Neural cell (in vitro differentiated cells): Measurements from ENCODE around the gene DYNLT2. TPM values are rescaled to one million over a fixed set of nuclear protein-coding genes. Genes with fewer than 3 reads are reported as not detected.

Source experiments
- H2AFZ ChIP-seq: fragments of 200-600, 300-800 bp; sonication (generic), shearing (Covaris generic); 2 replicates; pipeline ENCODE4 v1.6.0; 2014; ENCODE audit warnings: low read depth, mild to moderate bottlenecking, antibody characterized with exemption, low read length, moderate library complexity
- H3F3A ChIP-seq: fragments of 200-600 bp; shearing (Covaris generic); 2 replicates; pipeline ENCODE4 v1.6.1; 2016; ENCODE audit warnings: mild to moderate bottlenecking, moderate library complexity, mixed read lengths, antibody characterized with exemption, low read length; ENCODE audit not compliant: insufficient read depth, poor library complexity, severe bottlenecking
- H3K27ac ChIP-seq: fragments of 200-600, 300-800 bp; sonication (generic), shearing (Covaris generic); 2 replicates; pipeline ENCODE4 v1.5.1; 2014; ENCODE audit warnings: mild to moderate bottlenecking, low read length, moderate library complexity
- H3K27me3 ChIP-seq: fragments of 300-800, 200-600 bp; sonication (generic), shearing (Covaris generic); 2 replicates; pipeline ENCODE4 v1.6.0; 2014; ENCODE audit warnings: mild to moderate bottlenecking, low read depth, low read length, moderate library complexity; ENCODE audit not compliant: insufficient read depth
- H3K36me3 ChIP-seq: fragments of 300-800, 200-600 bp; sonication (generic), shearing (Covaris generic); 2 replicates; pipeline ENCODE4 v1.5.1; 2014; ENCODE audit warnings: mild to moderate bottlenecking, antibody characterized with exemption, low read length, moderate library complexity; ENCODE audit not compliant: insufficient read depth
- H3K4me2 ChIP-seq: fragments of 300-800, 200-600 bp; sonication (generic), shearing (Covaris generic); 2 replicates; pipeline ENCODE4 v1.6.0; 2014; ENCODE audit warnings: mild to moderate bottlenecking, low read length
- H3K4me3 ChIP-seq: fragments of 300-800, 200-600 bp; sonication (generic), shearing (Covaris generic); 2 replicates; pipeline ENCODE4 v1.5.1; 2014; ENCODE audit warnings: mild to moderate bottlenecking, low read length, moderate library complexity
- H3K79me2 ChIP-seq: fragments of 200-600 bp; shearing (Covaris generic); replicated peaks from 2 replicates; pipeline ENCODE4 v1.6.0; 2014; ENCODE audit warnings: mild to moderate bottlenecking, low read length, moderate library complexity; ENCODE audit not compliant: insufficient read depth
- H3K9ac ChIP-seq: fragments of 300-800, 200-600 bp; sonication (generic), shearing (Covaris generic); 2 replicates; pipeline ENCODE4 v1.6.1; 2016; ENCODE audit warnings: mild to moderate bottlenecking, low read length, mixed read lengths
- H3K9me2 ChIP-seq: fragments of 200-600 bp; shearing (Covaris generic); 2 replicates; pipeline ENCODE4 v1.6.1; 2016; ENCODE audit warnings: mild to moderate bottlenecking, low read length, mixed read lengths; ENCODE audit not compliant: insufficient read depth
- H3K9me3 ChIP-seq: fragments of 200-600, 300-800 bp; sonication (generic), shearing (Covaris generic); 2 replicates; pipeline ENCODE4 v1.6.1; 2016; ENCODE audit warnings: mild to moderate bottlenecking, mixed run types, low read length, moderate library complexity, mixed read lengths
- H4K20me1 ChIP-seq: fragments of 200-600 bp; shearing (Covaris generic); 2 replicates; pipeline ENCODE4 v1.6.1; 2016; ENCODE audit warnings: mild to moderate bottlenecking, mixed run types; ENCODE audit not compliant: insufficient read depth
- CTCF ChIP-seq: fragments of 450-650 bp; IDR thresholded peaks from 2 replicates; pipeline ENCODE4 v1.5.1; 2014; ENCODE audit warnings: antibody characterized with exemption, mild to moderate bottlenecking, moderate library complexity; ENCODE audit not compliant: poor library complexity, severe bottlenecking
- EP300 ChIP-seq: fragments of 450-650 bp; conservative IDR thresholded peaks from 2 replicates; pipeline ENCODE4 v1.6.1; 2014; ENCODE audit warnings: antibody characterized with exemption, mild to moderate bottlenecking, moderate library complexity; ENCODE audit not compliant: poor library complexity, severe bottlenecking
- EZH2 ChIP-seq: fragments of 200-600, 300-800 bp; shearing (Covaris generic), sonication (generic); IDR thresholded peaks from 2 replicates; pipeline ENCODE4 v1.6.1; 2014; ENCODE audit warnings: antibody characterized with exemption, low read length, borderline replicate concordance, mild to moderate bottlenecking; ENCODE audit not compliant: insufficient read depth, poor library complexity, severe bottlenecking
- MXI1 ChIP-seq: fragments of 450-650 bp; conservative IDR thresholded peaks from 2 replicates; pipeline ENCODE4 v1.6.1; 2014; ENCODE audit warnings: antibody characterized with exemption, mild to moderate bottlenecking; ENCODE audit not compliant: poor library complexity, severe bottlenecking
- POLR2AphosphoS5 ChIP-seq: IDR thresholded peaks from 2 replicates; pipeline ENCODE4 v1.6.1; 2012
- RAD21 ChIP-seq: fragments of 450-650 bp; conservative IDR thresholded peaks from 2 replicates; pipeline ENCODE4 v1.6.1; 2014; ENCODE audit warnings: antibody characterized with exemption, mild to moderate bottlenecking, moderate library complexity
- SMC3 ChIP-seq: fragments of 450-650 bp; conservative IDR thresholded peaks from 2 replicates; pipeline ENCODE4 v1.6.1; 2014; ENCODE audit warnings: antibody characterized with exemption, mild to moderate bottlenecking, moderate library complexity; ENCODE audit not compliant: poor library complexity
- TAF1 ChIP-seq: IDR thresholded peaks from 2 replicates; pipeline ENCODE4 v1.6.1; 2012; ENCODE audit warnings: low read depth
- polyA plus RNA-seq: library from polyadenylated mRNA; depleted of rRNA; stranded (reverse); fragments of >200 nt; gene quantifications from 2 replicates; pipeline ENCODE4 v1.2.3, GENCODE V29; 2014
- TF ChIP-seq, protein P1 (sequence below): IDR thresholded peaks from 2 replicates; pipeline ENCODE4 v1.6.1; 2012; ENCODE audit warnings: borderline replicate concordance

The DYNLT2 gene
- polyA plus RNA-seq, 1 donor from 2014 or later, result 2.8 TPM

- H3K27ac ChIP-seq, result no peak overlapping the region
- H3K4me2 ChIP-seq, result no peak overlapping the region
- H4K20me1 ChIP-seq, result no peaks in the 10 kb centered on the region
- H3K36me3 ChIP-seq, result peaks cover 3% of the 10 kb centered on the region
- H3K9ac ChIP-seq, result no peak overlapping the region
- no peaks in the 10 kb centered on the region for H3K79me2 ChIP-seq
- peaks cover under 1% of the 10 kb centered on the region for H3K9me3 ChIP-seq
- no peak overlapping the region for H3K4me3 ChIP-seq
- TF ChIP-seq, protein P1, sequence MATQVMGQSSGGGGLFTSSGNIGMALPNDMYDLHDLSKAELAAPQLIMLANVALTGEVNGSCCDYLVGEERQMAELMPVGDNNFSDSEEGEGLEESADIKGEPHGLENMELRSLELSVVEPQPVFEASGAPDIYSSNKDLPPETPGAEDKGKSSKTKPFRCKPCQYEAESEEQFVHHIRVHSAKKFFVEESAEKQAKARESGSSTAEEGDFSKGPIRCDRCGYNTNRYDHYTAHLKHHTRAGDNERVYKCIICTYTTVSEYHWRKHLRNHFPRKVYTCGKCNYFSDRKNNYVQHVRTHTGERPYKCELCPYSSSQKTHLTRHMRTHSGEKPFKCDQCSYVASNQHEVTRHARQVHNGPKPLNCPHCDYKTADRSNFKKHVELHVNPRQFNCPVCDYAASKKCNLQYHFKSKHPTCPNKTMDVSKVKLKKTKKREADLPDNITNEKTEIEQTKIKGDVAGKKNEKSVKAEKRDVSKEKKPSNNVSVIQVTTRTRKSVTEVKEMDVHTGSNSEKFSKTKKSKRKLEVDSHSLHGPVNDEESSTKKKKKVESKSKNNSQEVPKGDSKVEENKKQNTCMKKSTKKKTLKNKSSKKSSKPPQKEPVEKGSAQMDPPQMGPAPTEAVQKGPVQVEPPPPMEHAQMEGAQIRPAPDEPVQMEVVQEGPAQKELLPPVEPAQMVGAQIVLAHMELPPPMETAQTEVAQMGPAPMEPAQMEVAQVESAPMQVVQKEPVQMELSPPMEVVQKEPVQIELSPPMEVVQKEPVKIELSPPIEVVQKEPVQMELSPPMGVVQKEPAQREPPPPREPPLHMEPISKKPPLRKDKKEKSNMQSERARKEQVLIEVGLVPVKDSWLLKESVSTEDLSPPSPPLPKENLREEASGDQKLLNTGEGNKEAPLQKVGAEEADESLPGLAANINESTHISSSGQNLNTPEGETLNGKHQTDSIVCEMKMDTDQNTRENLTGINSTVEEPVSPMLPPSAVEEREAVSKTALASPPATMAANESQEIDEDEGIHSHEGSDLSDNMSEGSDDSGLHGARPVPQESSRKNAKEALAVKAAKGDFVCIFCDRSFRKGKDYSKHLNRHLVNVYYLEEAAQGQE, result no peak
- TF ChIP-seq TAF1 (no peak), MXI1 (no peak), EZH2 (no peak), SMC3 (no peak), EP300 (no peak), CTCF (no peak), RAD21 (no peak), POLR2AphosphoS5 (no peak)
- no peaks in the 10 kb centered on the region for H3K27me3 ChIP-seq
- no peaks in the 10 kb centered on the region for H3K9me2 ChIP-seq
- H2AFZ ChIP-seq, result no peak overlapping the region
- H3F3A ChIP-seq, result no peaks in the 10 kb centered on the region
These were observed 58.9 kb downstream of the DYNLT2 start for GRCh38 chr6:169692516-169692915.

- H3K79me2 ChIP-seq, result no peaks in the 10 kb centered on the region
- no peaks in the 10 kb centered on the region for H3K27me3 ChIP-seq
- no peak overlapping the region for H2AFZ ChIP-seq
- no peak for TF ChIP-seq RAD21
- no peak for TF ChIP-seq POLR2AphosphoS5
- TF ChIP-seq CTCF, result no peak
- no peak for TF ChIP-seq EZH2
- no peak for TF ChIP-seq TAF1
- TF ChIP-seq, protein P1, result no peak
- no peak overlapping the region for H3K4me3 ChIP-seq
- H3K27ac ChIP-seq, result no peak overlapping the region
- peaks cover 8% of the 10 kb centered on the region for H3K36me3 ChIP-seq
- H4K20me1 ChIP-seq, result no peaks in the 10 kb centered on the region
- no peak overlapping the region for H3K4me2 ChIP-seq
- H3K9me3 ChIP-seq, result peaks cover 3% of the 10 kb centered on the region
- no peak overlapping the region for H3K9ac ChIP-seq
- no peaks in the 10 kb centered on the region for H3F3A ChIP-seq
- no peaks in the 10 kb centered on the region for H3K9me2 ChIP-seq
These were observed 60.1 kb downstream of the DYNLT2 start for GRCh38 chr6:169691260-169691659.
